Measurements from ENCODE around the gene MYO1D. TPM values are rescaled to one million over a fixed set of nuclear protein-coding genes. Genes with fewer than 3 reads are reported as not detected.

MYO1D gene

DNA sequence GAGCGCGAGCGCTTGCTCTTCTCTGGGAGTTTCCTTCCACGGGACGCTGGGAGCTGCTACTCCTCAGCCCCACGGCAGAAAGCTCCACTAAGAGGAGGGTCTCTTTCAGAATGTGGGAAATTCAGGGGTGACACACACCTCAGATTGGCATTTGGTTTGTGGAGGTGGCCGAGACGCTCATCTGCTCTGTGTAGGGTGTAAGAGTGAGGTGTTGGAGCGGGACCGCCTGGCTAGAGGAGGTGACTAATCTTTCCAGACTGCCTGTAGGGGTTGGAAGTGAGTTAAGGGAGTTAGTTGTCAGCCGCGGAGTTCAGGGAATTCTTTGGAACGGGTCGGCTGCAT is 431.9 kb downstream of the MYO1D start:
- no peak overlapping the region for H2BK120ac ChIP-seq (ENCODE audit: low read depth, low read length)
- peaks cover 6% of the 10 kb centered on the region for H3K79me1 ChIP-seq (ENCODE audit: low read length)
- no peak overlapping the region for H4K5ac ChIP-seq (ENCODE audit: low read length)
- H3K4me3 ChIP-seq (ENCODE audit: low read length): peak overlapping the region; percentile 25
- peaks cover 31% of the 10 kb centered on the region for H3K79me2 ChIP-seq (ENCODE audit: control insufficient read depth, insufficient read depth, low read length)
- H3K23ac ChIP-seq (ENCODE audit: low read length): no peak overlapping the region
- H3K18ac ChIP-seq (ENCODE audit: low read length): peak overlapping the region; percentile 99
- H3K36me3 ChIP-seq (ENCODE audit: control insufficient read depth, insufficient read depth, low read length): no peaks in the 10 kb centered on the region
- no peaks in the 10 kb centered on the region for H3K4me1 ChIP-seq (ENCODE audit: control insufficient read depth, low read depth, low read length)
- no peak overlapping the region for H2AK5ac ChIP-seq (ENCODE audit: low read length)
- DNase-seq: peak; percentile 81
- peak overlapping the region; percentile 53 for H2BK5ac ChIP-seq (ENCODE audit: low read length)
- H3K4ac ChIP-seq (ENCODE audit: low read depth, low read length): peak overlapping the region; percentile 98
- no peaks in the 10 kb centered on the region for H3K27me3 ChIP-seq (ENCODE audit: insufficient read depth, low read length, poor library complexity)
- no CpG with 5 or more reads among the region's 14 CpGs for WGBS (ENCODE audit: extremely low coverage, insufficient coverage, low lambda C conversion rate)
- H3K9ac ChIP-seq (ENCODE audit: low read length): peak overlapping the region; percentile 59
- no peak overlapping the region for H4K8ac ChIP-seq (ENCODE audit: low read depth, low read length)
- H3K4me2 ChIP-seq (ENCODE audit: low read length): peak overlapping the region; percentile 75
- H3K56ac ChIP-seq (ENCODE audit: low read length): peak overlapping the region; percentile 98
- no peak overlapping the region for H2BK15ac ChIP-seq (replicated peaks; ENCODE audit: low read depth)
- peak overlapping the region; percentile 54 for H3K27ac ChIP-seq (ENCODE audit: low read depth, low read length)

DNA sequence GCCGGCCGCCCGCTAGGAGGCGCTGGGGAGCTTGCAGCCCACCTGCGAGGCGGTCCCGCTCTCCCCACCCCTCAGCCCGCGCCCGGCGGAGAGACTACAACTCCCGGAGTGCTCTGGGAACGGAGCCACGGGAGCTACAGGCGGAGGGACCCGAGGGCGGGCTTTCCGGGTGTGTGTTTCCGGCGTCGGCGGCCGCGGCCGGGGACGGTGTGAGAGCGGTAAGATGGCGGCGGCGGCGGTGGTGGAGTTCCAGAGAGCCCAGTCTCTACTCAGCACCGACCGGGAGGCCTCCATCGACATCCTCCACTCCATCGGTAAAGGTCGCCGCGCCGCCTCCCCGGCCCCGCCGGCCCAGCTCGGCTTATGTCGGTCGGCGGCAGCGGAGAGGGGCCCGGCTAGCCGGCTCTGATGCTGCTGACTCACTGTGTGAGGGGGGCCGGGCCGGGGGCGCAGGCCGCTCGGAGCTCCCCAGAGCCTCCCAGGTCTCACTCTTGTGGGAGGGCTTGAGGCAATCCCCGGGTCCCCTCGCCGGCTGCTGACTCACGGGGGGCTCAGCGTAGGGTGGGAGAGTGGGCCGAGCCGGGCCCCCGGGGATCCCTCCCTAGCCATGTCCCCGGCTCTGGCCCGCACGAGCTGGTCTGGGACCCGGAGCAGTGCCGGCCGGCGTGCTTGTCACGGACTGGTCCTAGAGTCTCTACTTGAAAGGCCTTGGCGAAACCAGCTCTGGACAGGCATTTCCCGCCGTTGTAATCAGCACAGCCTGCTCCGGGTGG is 432.4 kb downstream of the MYO1D start, which contains the start of gene PSMD11:
PSMD11 (plus strand) TSS at position 210 of the 773 bp plus-strand sequence; CDS start at position 224, 14 bp downstream.
- no CpG with 5 or more reads among the region's 74 CpGs for WGBS (ENCODE audit: extremely low coverage, insufficient coverage, low lambda C conversion rate)
- peak within 1 kb of the TSS; percentile 59 for H3K9ac ChIP-seq (ENCODE audit: low read length)
- peak within 1 kb of the TSS; percentile 98 for H3K56ac ChIP-seq (ENCODE audit: low read length)

DNA sequence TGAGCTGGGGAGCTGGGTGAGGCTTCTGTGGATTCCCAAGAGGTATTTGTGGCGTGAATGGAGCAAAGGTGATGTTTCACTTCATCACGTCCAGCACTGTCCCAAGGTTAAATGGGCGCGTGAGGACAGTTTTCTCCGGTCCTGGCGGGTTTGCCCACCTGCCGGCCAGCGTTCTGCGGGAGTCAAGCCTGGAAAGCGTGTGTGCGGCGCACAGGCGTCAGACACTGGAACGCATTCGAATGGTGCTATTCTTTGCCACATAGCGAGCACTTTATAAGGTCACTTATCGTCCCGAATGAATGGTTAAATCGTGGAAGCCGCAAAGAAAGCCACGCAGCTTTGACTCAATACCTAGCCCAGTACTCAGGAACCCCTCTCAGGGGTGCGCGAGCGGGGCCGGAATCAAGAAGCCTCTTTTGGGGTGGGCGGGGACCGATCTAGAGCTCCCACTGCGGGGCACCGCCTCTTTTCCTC is 433.1 kb downstream of the MYO1D start:
- Histone ChIP-seq H3K23ac (ENCODE audit: low read length) (no peak overlapping the region), H3K56ac (ENCODE audit: low read length) (no peak overlapping the region), H3K36me3 (ENCODE audit: control insufficient read depth, insufficient read depth, low read length) (no peaks in the 10 kb centered on the region), H4K8ac (ENCODE audit: low read depth, low read length) (no peak overlapping the region), H2BK15ac (replicated peaks; ENCODE audit: low read depth) (no peak overlapping the region), H2AK5ac (ENCODE audit: low read length) (no peak overlapping the region), H3K4ac (ENCODE audit: low read depth, low read length) (no peak overlapping the region), H3K79me2 (ENCODE audit: control insufficient read depth, insufficient read depth, low read length) (peaks cover 26% of the 10 kb centered on the region), H3K27ac (ENCODE audit: low read depth, low read length) (no peak overlapping the region), H3K79me1 (ENCODE audit: low read length) (peaks cover 6% of the 10 kb centered on the region), H2BK120ac (ENCODE audit: low read depth, low read length) (no peak overlapping the region), H3K4me3 (ENCODE audit: low read length) (no peak overlapping the region), H2BK5ac (ENCODE audit: low read length) (no peak overlapping the region), H3K9ac (ENCODE audit: low read length) (no peak overlapping the region), H4K5ac (ENCODE audit: low read length) (no peak overlapping the region), H3K4me1 (ENCODE audit: control insufficient read depth, low read depth, low read length) (no peaks in the 10 kb centered on the region), H3K18ac (ENCODE audit: low read length) (no peak overlapping the region), H3K4me2 (ENCODE audit: low read length) (no peak overlapping the region), H3K27me3 (ENCODE audit: insufficient read depth, low read length, poor library complexity) (no peaks in the 10 kb centered on the region)
- WGBS (ENCODE audit: extremely low coverage, insufficient coverage, low lambda C conversion rate): no CpG with 5 or more reads among the region's 29 CpGs
- no peak for DNase-seq

More for the DNA sequence above, 432.4 kb downstream of the MYO1D start, which contains the start of gene PSMD11:
- Histone ChIP-seq H3K79me2 (ENCODE audit: control insufficient read depth, insufficient read depth, low read length) (peaks cover 30% of the 10 kb centered on the region), H2BK5ac (ENCODE audit: low read length) (peak within 1 kb of the TSS; percentile 81), H3K36me3 (ENCODE audit: control insufficient read depth, insufficient read depth, low read length) (no peaks in the 10 kb centered on the region), H2BK15ac (replicated peaks; ENCODE audit: low read depth) (no peak within 1 kb of the TSS), H3K79me1 (ENCODE audit: low read length) (peaks cover 6% of the 10 kb centered on the region), H2BK120ac (ENCODE audit: low read depth, low read length) (peak within 1 kb of the TSS; percentile 46), H3K4me1 (ENCODE audit: control insufficient read depth, low read depth, low read length) (no peaks in the 10 kb centered on the region), H3K23ac (ENCODE audit: low read length) (no peak within 1 kb of the TSS), H3K27me3 (ENCODE audit: insufficient read depth, low read length, poor library complexity) (no peaks in the 10 kb centered on the region), H3K4me2 (ENCODE audit: low read length) (peak within 1 kb of the TSS; percentile 75), H3K4ac (ENCODE audit: low read depth, low read length) (peak within 1 kb of the TSS; percentile 98), H4K5ac (ENCODE audit: low read length) (no peak within 1 kb of the TSS), H3K18ac (ENCODE audit: low read length) (peak within 1 kb of the TSS; percentile 99), H3K4me3 (ENCODE audit: low read length) (peak within 1 kb of the TSS; percentile 25), H2AK5ac (ENCODE audit: low read length) (no peak within 1 kb of the TSS), H4K8ac (ENCODE audit: low read depth, low read length) (peak within 1 kb of the TSS; percentile 29), H3K27ac (ENCODE audit: low read depth, low read length) (peak within 1 kb of the TSS; percentile 54)
- DNase-seq: peak; percentile 99

Small RNA genes lying within 50 kb of the gene (small RNA-seq; reads per million reads assigned to genes)
- not detected for gene RF00019 (ENCODE audit: insufficient read depth)
